Body of pancreas (tissue), 4 donors: ENCODE results near the gene MAP2K1. TPM values are rescaled to one million over a fixed set of nuclear protein-coding genes. Genes with fewer than 3 reads are reported as not detected.

Experiments
- ATAC-seq: fragments of 150-250 bp; one replicate; pipeline ENCODE4 v1.9.1; 2016
- DNase-seq, 4 donors: peaks; one replicate each; pipeline ENCODE4 v3.0.0-alpha.2; 2019
- H3K27ac ChIP-seq, 4 donors: fragments of 200-600 bp; sonication (generic); 1 replicate in 3 of 4; 2 replicates in 1 of 4; pipeline versions ENCODE4 v1.5.1 to v1.6.1; 2016 to 2019; ENCODE audit warnings: mild to moderate bottlenecking in 1 of 4, mixed read lengths in 1 of 4, moderate library complexity in 1 of 4
- H3K27me3 ChIP-seq, 2 donors: fragments of 200-600 bp; sonication (generic); one replicate each; pipeline ENCODE4 v1.6.0; 2016; ENCODE audit warnings: mild to moderate bottlenecking in 1 of 2
- H3K36me3 ChIP-seq, 2 donors: fragments of 200-600 bp; sonication (generic); replicated peaks in 1 of 2; 2 replicates each; pipeline ENCODE4 v1.5.1; 2016; ENCODE audit warnings: low read depth in 2 of 2; ENCODE audit not compliant: insufficient read depth in 1 of 2
- H3K4me1 ChIP-seq: fragments of 200-600 bp; sonication (generic); one replicate; pipeline ENCODE4 v1.6.0; 2016
- H3K4me3 ChIP-seq, 2 donors: fragments of 200-600 bp; sonication (generic); 1 replicate in 1 of 2; 2 replicates in 1 of 2; pipeline ENCODE4 v1.5.1; 2016 to 2019
- H3K9me3 ChIP-seq, 3 donors: fragments of 200-600 bp; sonication (generic); 1 replicate in 2 of 3; 2 replicates in 1 of 3; pipeline ENCODE4 v1.5.1; 2016
- POLR2A ChIP-seq, 3 donors: fragments of 450-650 bp; IDR thresholded peaks; one replicate each; pipeline ENCODE4 v1.6.1; 2016; ENCODE audit warnings: antibody characterized with exemption in 3 of 3, mild to moderate bottlenecking in 2 of 3
- WGBS, 2 donors: methylation state at CpG; one replicate each; pipeline ENCODE4 v1.1.5; 2017; 5-methylcytosine and 5-hydroxymethylcytosine counted together
- intact Hi-C: fragments of 100-400 bp; cut with DNase I; formaldehyde crosslinking; loops from one replicate; pipeline ENCODE4 v1.15.1; 2023
- total RNA-seq, 2 donors: library from RNA; depleted of rRNA; stranded (reverse); fragments of >200 nt; gene quantifications; one replicate each; pipeline ENCODE4 v1.1.0, GENCODE V29; 2016
- TF ChIP-seq, protein P1 (sequence below), 7 experiments: fragments of 450-650 bp in 4 of 7; fragments of 200-600 bp in 3 of 7; sonication (generic) in 3 of 7; IDR thresholded peaks; one replicate each; pipeline ENCODE4 v1.5.1; 2016 to 2019; ENCODE audit warnings: antibody characterized with exemption in 7 of 7

Gene MAP2K1
- total RNA-seq, 2 donors from 2014 or later = 25.2 to 29.0 TPM

DNA sequence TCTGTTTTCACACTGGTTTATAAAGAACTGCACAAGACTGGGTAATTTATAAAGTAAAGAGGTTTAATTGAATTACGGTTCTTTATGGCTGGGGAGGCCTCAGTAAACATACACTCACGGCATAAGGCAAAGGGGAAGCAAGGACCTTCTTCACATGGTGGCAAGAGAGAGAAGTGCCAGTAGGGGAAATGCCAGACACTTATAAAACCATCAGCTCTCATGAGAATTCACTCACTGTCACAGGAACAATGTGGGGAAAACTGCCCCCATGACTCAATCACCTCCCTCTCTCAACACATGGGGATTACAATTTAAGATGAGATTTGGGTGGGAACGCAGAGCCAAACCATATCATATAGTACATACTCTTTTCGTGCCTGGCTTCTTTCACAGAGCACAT is 42.4 kb downstream of the MAP2K1 start:
- intact Hi-C loops = no loop called here
- Histone ChIP-seq H3K27ac (no peak overlapping the region), H3K36me3 (no peaks in the 10 kb centered on the region), H3K4me1 (peaks cover 10% of the 10 kb centered on the region), H3K27me3 (no peaks in the 10 kb centered on the region), H3K4me3 (no peak overlapping the region), H3K9me3 (no peaks in the 10 kb centered on the region)
- ATAC-seq (no peak), DNase-seq (no peak)
- no peak for TF ChIP-seq POLR2A (IDR thresholded peaks at IDR 0.05)
- TF ChIP-seq, protein P1, sequence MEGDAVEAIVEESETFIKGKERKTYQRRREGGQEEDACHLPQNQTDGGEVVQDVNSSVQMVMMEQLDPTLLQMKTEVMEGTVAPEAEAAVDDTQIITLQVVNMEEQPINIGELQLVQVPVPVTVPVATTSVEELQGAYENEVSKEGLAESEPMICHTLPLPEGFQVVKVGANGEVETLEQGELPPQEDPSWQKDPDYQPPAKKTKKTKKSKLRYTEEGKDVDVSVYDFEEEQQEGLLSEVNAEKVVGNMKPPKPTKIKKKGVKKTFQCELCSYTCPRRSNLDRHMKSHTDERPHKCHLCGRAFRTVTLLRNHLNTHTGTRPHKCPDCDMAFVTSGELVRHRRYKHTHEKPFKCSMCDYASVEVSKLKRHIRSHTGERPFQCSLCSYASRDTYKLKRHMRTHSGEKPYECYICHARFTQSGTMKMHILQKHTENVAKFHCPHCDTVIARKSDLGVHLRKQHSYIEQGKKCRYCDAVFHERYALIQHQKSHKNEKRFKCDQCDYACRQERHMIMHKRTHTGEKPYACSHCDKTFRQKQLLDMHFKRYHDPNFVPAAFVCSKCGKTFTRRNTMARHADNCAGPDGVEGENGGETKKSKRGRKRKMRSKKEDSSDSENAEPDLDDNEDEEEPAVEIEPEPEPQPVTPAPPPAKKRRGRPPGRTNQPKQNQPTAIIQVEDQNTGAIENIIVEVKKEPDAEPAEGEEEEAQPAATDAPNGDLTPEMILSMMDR (IDR thresholded peaks at IDR 0.05) = no peak
- 77 to 84% methylated on average over 4 of the region's 4 CpGs for WGBS, 2 donors

DNA sequence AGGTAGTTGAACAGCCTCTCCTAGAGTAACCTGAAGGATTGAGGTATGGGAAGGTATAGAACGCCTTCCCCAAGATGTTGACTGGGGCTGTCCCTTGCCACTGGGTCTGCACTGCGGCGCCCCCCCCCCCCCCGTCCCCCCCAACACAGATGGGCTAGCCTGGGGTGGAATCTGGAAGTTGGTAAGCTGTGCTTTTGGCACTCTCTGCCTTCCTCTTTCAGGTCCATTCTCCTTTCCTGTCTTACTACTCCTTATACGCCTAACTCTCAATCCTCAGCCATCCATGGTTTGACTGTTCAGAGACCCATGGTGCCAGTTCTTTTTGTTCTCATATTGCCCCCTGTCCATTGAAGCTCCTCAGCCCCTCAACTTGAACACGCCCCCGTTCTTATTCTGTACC is 42.8 kb downstream of the MAP2K1 start:
- Histone ChIP-seq H3K27me3 (no peaks in the 10 kb centered on the region), H3K4me1 (peaks cover 10% of the 10 kb centered on the region), H3K9me3 (no peaks in the 10 kb centered on the region), H3K4me3 (no peak overlapping the region), H3K36me3 (no peaks in the 10 kb centered on the region), H3K27ac (no peak overlapping the region)
- no peak for ATAC-seq
- intact Hi-C loops = no loop called here
- TF ChIP-seq, protein P1 (IDR thresholded peaks at IDR 0.05) = no peak
- TF ChIP-seq POLR2A (IDR thresholded peaks at IDR 0.05) = no peak
- no peak for DNase-seq
- WGBS, 2 donors = 78 to 97% methylated on average over 6 to 7 of the region's 7 CpGs

DNA sequence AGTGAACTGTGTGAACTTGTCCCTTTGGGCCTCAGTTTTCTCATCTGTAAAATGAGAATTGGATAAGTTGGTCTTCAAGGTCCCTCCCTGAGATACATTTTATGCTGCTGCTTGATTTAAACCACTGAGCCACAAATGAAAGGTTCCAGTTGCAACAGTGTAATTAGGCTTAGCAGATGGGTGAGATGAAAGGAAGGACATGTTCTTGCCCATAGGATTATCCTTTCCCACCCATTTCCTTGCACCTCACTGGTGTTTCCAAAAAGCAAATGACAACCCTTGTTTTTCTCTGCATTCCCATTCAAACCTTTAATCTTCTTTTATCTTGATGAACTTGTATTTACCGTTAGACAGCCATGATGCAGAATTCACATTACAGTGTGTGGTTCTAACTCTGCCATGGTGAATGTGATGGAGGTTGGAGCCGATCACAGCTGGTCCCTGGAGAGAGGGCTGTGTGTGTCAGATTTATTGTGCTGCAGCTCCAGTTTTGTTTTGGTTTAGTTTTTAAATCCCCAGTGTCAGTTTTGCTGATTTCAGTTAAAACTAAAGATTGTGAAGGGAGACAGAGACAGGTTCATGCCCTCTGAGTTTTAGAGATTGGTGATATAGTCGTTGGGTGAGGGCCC is 44.0 kb downstream of the MAP2K1 start:
- Histone ChIP-seq H3K36me3 (no peaks in the 10 kb centered on the region), H3K27me3 (no peaks in the 10 kb centered on the region), H3K9me3 (no peaks in the 10 kb centered on the region), H3K27ac (no peak overlapping the region), H3K4me1 (peaks cover 10% of the 10 kb centered on the region), H3K4me3 (no peak overlapping the region)
- ATAC-seq (no peak), DNase-seq (no peak)
- intact Hi-C loops = no loop called here
- 52 to 58% methylated on average over 3 of the region's 3 CpGs for WGBS, 2 donors
- TF ChIP-seq, protein P1 (IDR thresholded peaks at IDR 0.05) = no peak
- TF ChIP-seq POLR2A (IDR thresholded peaks at IDR 0.05) = no peak

DNA sequence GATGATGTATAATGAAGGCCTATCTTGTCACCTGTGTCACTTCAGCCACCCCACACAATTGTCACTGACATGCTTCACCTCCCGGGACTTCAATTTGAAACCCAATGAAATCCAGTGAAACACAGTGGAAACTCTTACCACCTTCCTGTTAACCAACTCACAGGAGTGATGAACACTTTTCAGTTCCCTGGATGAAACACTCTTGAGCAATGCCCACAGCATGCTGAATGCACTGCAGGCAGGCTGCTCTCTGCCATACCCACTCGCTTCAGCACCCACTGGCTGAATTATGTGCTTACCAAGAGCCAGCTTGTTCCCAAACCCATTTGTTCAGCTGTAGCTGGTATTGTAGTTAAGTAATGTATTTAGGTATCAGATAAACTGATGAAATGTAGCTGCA is 47.0 kb downstream of the MAP2K1 start:
- no peak overlapping the region for H3K4me3 ChIP-seq
- WGBS, 2 donors = 84 to 100% methylated on average over 2 of the region's 2 CpGs
- TF ChIP-seq POLR2A (IDR thresholded peaks at IDR 0.05) = no peak
- TF ChIP-seq, protein P1 (IDR thresholded peaks at IDR 0.05) = no peak

DNA sequence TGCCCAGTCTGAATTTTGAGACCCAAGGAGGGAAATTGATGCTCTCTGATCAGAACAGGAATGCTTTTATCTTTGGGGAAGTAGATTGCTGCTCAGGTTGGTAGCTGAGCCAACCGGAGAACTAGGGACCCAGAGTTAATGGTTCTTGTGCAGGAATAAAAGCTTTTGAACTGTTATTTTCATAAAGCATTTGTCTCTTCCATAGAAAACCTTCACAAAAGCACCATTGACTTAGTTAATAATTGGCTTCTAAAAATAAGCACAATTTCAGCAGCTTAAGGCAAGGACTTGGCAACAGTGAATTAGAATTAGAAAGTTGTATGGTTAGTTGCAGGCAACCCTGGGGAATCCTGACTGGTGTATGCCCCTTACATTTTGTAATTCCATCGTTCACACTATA is 53.8 kb downstream of the MAP2K1 start:
- H3K4me3 ChIP-seq = no peak overlapping the region
- H3K9me3 ChIP-seq = no peaks in the 10 kb centered on the region
- H3K27me3 ChIP-seq = no peaks in the 10 kb centered on the region
- H3K36me3 ChIP-seq = peaks cover 0 to 9% of the 10 kb centered on the region in 2 donors
- no peak overlapping the region for H3K27ac ChIP-seq
- ATAC-seq (no peak), DNase-seq (no peak)
- TF ChIP-seq, protein P1 (IDR thresholded peaks at IDR 0.05) = no peak
- TF ChIP-seq POLR2A (IDR thresholded peaks at IDR 0.05) = no peak
- intact Hi-C loops = no loop called here
- H3K4me1 ChIP-seq = no peaks in the 10 kb centered on the region
- 68 to 74% methylated on average over 2 of the region's 2 CpGs for WGBS, 2 donors

More for the DNA sequence above, 47.0 kb downstream of the MAP2K1 start:
- ATAC-seq (no peak), DNase-seq (no peak)
- Histone ChIP-seq H3K9me3 (no peaks in the 10 kb centered on the region), H3K4me1 (peaks cover 10% of the 10 kb centered on the region), H3K27ac (no peak overlapping the region), H3K27me3 (no peaks in the 10 kb centered on the region), H3K36me3 (peaks cover 0 to 2% of the 10 kb centered on the region in 2 donors)
- intact Hi-C loops = no loop called here
